PC-3 (cell line): ENCODE data around the gene TMED7.

Experiments
- EZH2 ChIP-seq: fragments of 300-600 bp; sonication (generic); IDR thresholded peaks from one replicate; pipeline ENCODE4 v1.6.1; 2017; ENCODE audit warnings: antibody characterized with exemption, mild to moderate bottlenecking, low read length; ENCODE audit not compliant: unreplicated experiment
- EZH2phosphoT487 ChIP-seq: fragments of 300-600 bp; sonication (generic); IDR thresholded peaks from 2 replicates; pipeline ENCODE4 v1.6.1; 2018; ENCODE audit warnings: mild to moderate bottlenecking, antibody characterized with exemption, low read length, borderline replicate concordance
- TF ChIP-seq, protein P1 (sequence below): fragments of 300-600 bp; sonication (generic); conservative IDR thresholded peaks from 2 replicates; pipeline ENCODE4 v1.5.1; 2017; ENCODE audit warnings: antibody characterized with exemption, low read depth, mild to moderate bottlenecking, low read length

DNA sequence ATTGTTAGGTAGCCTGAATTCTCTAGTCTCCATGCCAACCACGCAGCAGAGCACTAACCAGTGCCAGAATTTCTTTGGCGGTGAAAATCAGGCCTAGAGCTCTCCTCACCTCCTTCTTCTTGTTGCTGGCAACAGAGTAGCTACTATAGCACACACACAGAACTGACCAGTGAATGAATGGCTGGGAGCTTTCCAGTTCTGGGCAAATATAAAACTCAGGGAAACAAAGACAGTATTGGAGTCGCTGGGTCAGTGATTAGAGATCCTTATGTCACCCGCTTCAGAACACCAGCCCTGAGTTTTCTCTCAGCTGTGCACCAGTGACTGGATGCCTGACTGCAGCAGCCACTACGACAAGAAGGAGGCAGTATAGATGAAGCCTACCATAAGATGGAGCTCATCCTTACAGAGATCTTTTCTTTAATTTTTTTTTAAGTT is 54.4 kb downstream of the TMED7 start:
- TF ChIP-seq, protein P1, sequence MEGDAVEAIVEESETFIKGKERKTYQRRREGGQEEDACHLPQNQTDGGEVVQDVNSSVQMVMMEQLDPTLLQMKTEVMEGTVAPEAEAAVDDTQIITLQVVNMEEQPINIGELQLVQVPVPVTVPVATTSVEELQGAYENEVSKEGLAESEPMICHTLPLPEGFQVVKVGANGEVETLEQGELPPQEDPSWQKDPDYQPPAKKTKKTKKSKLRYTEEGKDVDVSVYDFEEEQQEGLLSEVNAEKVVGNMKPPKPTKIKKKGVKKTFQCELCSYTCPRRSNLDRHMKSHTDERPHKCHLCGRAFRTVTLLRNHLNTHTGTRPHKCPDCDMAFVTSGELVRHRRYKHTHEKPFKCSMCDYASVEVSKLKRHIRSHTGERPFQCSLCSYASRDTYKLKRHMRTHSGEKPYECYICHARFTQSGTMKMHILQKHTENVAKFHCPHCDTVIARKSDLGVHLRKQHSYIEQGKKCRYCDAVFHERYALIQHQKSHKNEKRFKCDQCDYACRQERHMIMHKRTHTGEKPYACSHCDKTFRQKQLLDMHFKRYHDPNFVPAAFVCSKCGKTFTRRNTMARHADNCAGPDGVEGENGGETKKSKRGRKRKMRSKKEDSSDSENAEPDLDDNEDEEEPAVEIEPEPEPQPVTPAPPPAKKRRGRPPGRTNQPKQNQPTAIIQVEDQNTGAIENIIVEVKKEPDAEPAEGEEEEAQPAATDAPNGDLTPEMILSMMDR = no peak
- TF ChIP-seq EZH2 (no peak), EZH2phosphoT487 (no peak)
